OCI-LY7 (cell line): ENCODE measurements around the gene ZNF474. TPM values are rescaled to one million over a fixed set of nuclear protein-coding genes. Genes with fewer than 3 reads are reported as not detected.

Source experiments
- BruUV-seq: library from RNA; stranded (reverse); fragments of 400-500 nt; replicated peaks from 2 replicates; lab custom pipeline; 2021; lab: Mats Ljungman, UMichigan
- CTCF ChIA-PET: fragments of 300-600 bp; sonication (Branson Sonifier 250); formaldehyde crosslinking; loops from one replicate; lab custom pipeline; 2022; ENCODE audit warnings: antibody characterized with exemption; ENCODE audit not compliant: unreplicated experiment; lab: Charles Lee
- POLR2A ChIA-PET: fragments of 300-600 bp; sonication (Branson Sonifier 250); formaldehyde crosslinking; loops from one replicate; lab custom pipeline; 2022; ENCODE audit warnings: antibody characterized with exemption; lab: Charles Lee
- DNase-seq: peaks from one replicate; pipeline ENCODE4 v3.0.0-alpha.2; 2015; ENCODE audit warnings: low spot score
- H2AFZ ChIP-seq: fragments of 200-600 bp; sonication (generic), shearing (Covaris generic); 2 replicates; pipeline ENCODE4 v1.6.1; 2014; ENCODE audit warnings: mild to moderate bottlenecking, antibody characterized with exemption, low read length, moderate library complexity
- H3K27ac ChIP-seq: fragments of 200-600 bp; sonication (generic); 2 replicates; pipeline ENCODE4 v1.5.1; 2014; ENCODE audit warnings: mixed run types, low read depth, mild to moderate bottlenecking, moderate library complexity, low read length, inconsistent platforms; ENCODE audit not compliant: poor library complexity, severe bottlenecking
- H3K36me3 ChIP-seq: fragments of 200-600 bp; sonication (generic); 2 replicates; pipeline ENCODE4 v1.6.1; 2014; ENCODE audit warnings: mild to moderate bottlenecking, antibody characterized with exemption, low read length, moderate library complexity, mixed read lengths; ENCODE audit not compliant: insufficient read depth
- H3K4me1 ChIP-seq: fragments of 200-600 bp; sonication (generic); 2 replicates; pipeline ENCODE4 v1.5.1; 2014; ENCODE audit warnings: mild to moderate bottlenecking, low read length; ENCODE audit not compliant: insufficient read depth, poor library complexity, severe bottlenecking
- H3K4me2 ChIP-seq: fragments of 200-600 bp; sonication (generic); 2 replicates; pipeline ENCODE4 v1.6.1; 2014; ENCODE audit warnings: mild to moderate bottlenecking, low read length
- H3K4me3 ChIP-seq: fragments of 200-600 bp; sonication (generic); 2 replicates; pipeline ENCODE4 v1.5.1; 2014; ENCODE audit warnings: mild to moderate bottlenecking, low read depth, low read length; ENCODE audit not compliant: poor library complexity, severe bottlenecking
- H3K79me2 ChIP-seq: fragments of 200-600 bp; sonication (generic); 2 replicates; pipeline ENCODE4 v1.6.1; 2016; ENCODE audit warnings: low read depth, mild to moderate bottlenecking, low read length, moderate library complexity, mixed read lengths; ENCODE audit not compliant: insufficient read depth
- H3K9me2 ChIP-seq: fragments of 200-600 bp; sonication (generic); 2 replicates; pipeline ENCODE4 v1.6.1; 2016; ENCODE audit warnings: mild to moderate bottlenecking, low read length, mixed read lengths; ENCODE audit not compliant: insufficient read depth
- H3K9me3 ChIP-seq: fragments of 200-600 bp; sonication (generic); 2 replicates; pipeline ENCODE4 v1.6.1; 2014; ENCODE audit warnings: mild to moderate bottlenecking, mixed run types, low read length, mixed read lengths
- H4K20me1 ChIP-seq: fragments of 200-600 bp; sonication (generic); 2 replicates; pipeline ENCODE4 v1.6.1; 2014; ENCODE audit warnings: mild to moderate bottlenecking, antibody characterized with exemption, low read length, moderate library complexity, mixed read lengths; ENCODE audit not compliant: insufficient read depth
- CTCF ChIP-seq: fragments of 200-600 bp; sonication (generic); conservative IDR thresholded peaks from 2 replicates; pipeline ENCODE4 v1.5.1; 2014; ENCODE audit warnings: mild to moderate bottlenecking, antibody characterized with exemption, low read length, moderate library complexity, mixed read lengths
- EZH2phosphoT487 ChIP-seq: fragments of 200-600 bp; sonication (generic); IDR thresholded peaks from 2 replicates; pipeline ENCODE4 v1.6.1; 2018; ENCODE audit warnings: low read depth, borderline replicate concordance, mild to moderate bottlenecking, mixed run types, antibody characterized with exemption, low read length, moderate library complexity, mixed read lengths
- intact Hi-C: fragments of 100-400 bp; cut with micrococcal nuclease; formaldehyde crosslinking; loops from one replicate; pipeline ENCODE4 v1.10.0; 2022; ENCODE audit not compliant: unreplicated experiment
- total RNA-seq, 2 experiments: library from RNA; depleted of rRNA in 1 of 2; stranded (reverse); fragments of >200 nt in 1 of 2; shearing (Covaris generic) in 1 of 2; gene quantifications; 2 replicates each; pipeline ENCODE4 v1.2.3, GENCODE V29; 2014 to 2022

Gene ZNF474
- total RNA-seq, 2 experiments from 2014 or later = not detected

GRCh38 chr5:122192497-122193496, 63.5 kb downstream of the ZNF474 start:
- H2AFZ ChIP-seq = no peak overlapping the region
- H3K9me2 ChIP-seq = no peaks in the 10 kb centered on the region
- H3K36me3 ChIP-seq = no peaks in the 10 kb centered on the region
- DNase-seq = peak; percentile 46
- no peaks in the 10 kb centered on the region for H4K20me1 ChIP-seq
- POLR2A ChIA-PET = no interaction called here
- no peaks in the 10 kb centered on the region for H3K79me2 ChIP-seq
- no peak overlapping the region for H3K27ac ChIP-seq
- H3K4me3 ChIP-seq = no peak overlapping the region
- H3K9me3 ChIP-seq = no peaks in the 10 kb centered on the region
- CTCF ChIA-PET = no interaction called here
- no TSS peak for BruUV-seq
- intact Hi-C loops = loop anchor here (5.0 to 10.0 kb wide), 2 partner anchors 210 to 1412 kb away; no protein-coding TSS in a partner anchor
- H3K4me1 ChIP-seq = no peaks in the 10 kb centered on the region
- no peak overlapping the region for H3K4me2 ChIP-seq
- TF ChIP-seq EZH2phosphoT487 (no peak), CTCF (peak; percentile 78)

GRCh38 chr5:122195802-122196394, 66.6 kb downstream of the ZNF474 start:
- no TSS peak for BruUV-seq
- no peak overlapping the region for H2AFZ ChIP-seq
- no peak for TF ChIP-seq EZH2phosphoT487
- peak; percentile 63 for TF ChIP-seq CTCF
- H3K9me2 ChIP-seq = no peaks in the 10 kb centered on the region
- no peak overlapping the region for H3K4me2 ChIP-seq
- peak; percentile 7 for DNase-seq
- no peaks in the 10 kb centered on the region for H3K4me1 ChIP-seq
- ChIA-PET CTCF (no interaction called here), POLR2A (interaction anchor here (0.6 to 1.2 kb wide), 3 partner anchors 26 to 1477 kb away, joined by 3 read pairs; no protein-coding TSS in a partner anchor)
- no peaks in the 10 kb centered on the region for H4K20me1 ChIP-seq
- H3K9me3 ChIP-seq = no peaks in the 10 kb centered on the region
- H3K27ac ChIP-seq = no peak overlapping the region
- no peak overlapping the region for H3K4me3 ChIP-seq
- no peaks in the 10 kb centered on the region for H3K36me3 ChIP-seq
- H3K79me2 ChIP-seq = no peaks in the 10 kb centered on the region
- intact Hi-C loops = loop anchor here (1.0 to 10.0 kb wide), 2 partner anchors 219 to 1409 kb away; no protein-coding TSS in a partner anchor
